HG02943 (cell line): ENCODE results near the gene CADM2.

ENCODE experiments used
- ATAC-seq: cut with Tn5 transposase; IDR thresholded peaks from one replicate; pipeline ENCODE4 v1.9.1; 2021; ENCODE audit warnings: mild to moderate bottlenecking, low read depth, moderate library complexity; ENCODE audit not compliant: unreplicated experiment

The CADM2 gene

GRCh38 chr3:84983490-84983889 lies 24.7 kb downstream of the CADM2 start:
- no peak for ATAC-seq

- ATAC-seq, result no peak
Measured at GRCh38 chr3:84984429-84984828, 25.6 kb downstream of the CADM2 start.

- ATAC-seq, result no peak
Measured at GRCh38 chr3:84985795-84986194, 27.0 kb downstream of the CADM2 start.

GRCh38 chr3:84987706-84988504 lies 29.1 kb downstream of the CADM2 start:
- no peak for ATAC-seq

GRCh38 chr3:84989102-84989501 lies 30.3 kb downstream of the CADM2 start:
- ATAC-seq, result no peak

GRCh38 chr3:84991422-84991900 lies 32.7 kb downstream of the CADM2 start:
- ATAC-seq, result no peak

GRCh38 chr3:84993956-84994355 lies 35.2 kb downstream of the CADM2 start:
- no peak for ATAC-seq

GRCh38 chr3:84998545-84998944 lies 39.8 kb downstream of the CADM2 start:
- ATAC-seq, result no peak

- no peak for ATAC-seq
Measured at GRCh38 chr3:85003479-85003878, 44.7 kb downstream of the CADM2 start.

GRCh38 chr3:85004147-85004546 lies 45.4 kb downstream of the CADM2 start:
- ATAC-seq, result no peak

GRCh38 chr3:85005946-85006345 lies 47.2 kb downstream of the CADM2 start:
- no peak for ATAC-seq

GRCh38 chr3:85007195-85008094 lies 48.7 kb downstream of the CADM2 start:
- no peak for ATAC-seq

- ATAC-seq, result no peak
Measured at GRCh38 chr3:85020828-85021227, 62.0 kb downstream of the CADM2 start.

GRCh38 chr3:85030052-85030451 lies 71.3 kb downstream of the CADM2 start:
- no peak for ATAC-seq

GRCh38 chr3:85037203-85037602 lies 78.4 kb downstream of the CADM2 start:
- ATAC-seq, result no peak

GRCh38 chr3:85041001-85041400 lies 82.2 kb downstream of the CADM2 start:
- ATAC-seq, result no peak

GRCh38 chr3:85041562-85042055 lies 82.8 kb downstream of the CADM2 start:
- ATAC-seq, result no peak

- ATAC-seq, result no peak
Measured at GRCh38 chr3:85050821-85051220, 92.0 kb downstream of the CADM2 start.

GRCh38 chr3:85051786-85052185 lies 93.0 kb downstream of the CADM2 start:
- no peak for ATAC-seq

- no peak for ATAC-seq
Measured at GRCh38 chr3:85053626-85054025, 94.8 kb downstream of the CADM2 start.

GRCh38 chr3:85054579-85054978 lies 95.8 kb downstream of the CADM2 start:
- no peak for ATAC-seq
